MCF 10A (cell line): ENCODE data around the gene TBL1XR1. TPM values are rescaled to one million over a fixed set of nuclear protein-coding genes. Genes with fewer than 3 reads are reported as not detected.

Experiments used
- BruUV-seq: library from RNA; stranded (reverse); fragments of 400-500 nt; replicated peaks from 2 replicates; lab custom pipeline; 2021; lab: Mats Ljungman, UMichigan
- CTCF ChIA-PET: fragments of 300-600 bp; sonication (Branson Sonifier 250); formaldehyde crosslinking; extraction: SDS; loops from one replicate; lab custom pipeline; 2021; ENCODE audit warnings: antibody characterized with exemption, inconsistent platforms; lab: Yijun Ruan, JAX
- POLR2A ChIA-PET: fragments of 300-600, 350-650 bp; sonication (Branson Sonifier 250); formaldehyde crosslinking; extraction: SDS; loops from one replicate; lab custom pipeline; 2020; ENCODE audit warnings: antibody characterized with exemption, inconsistent platforms; lab: Yijun Ruan, JAX
- DNase-seq: peaks from one replicate; pipeline ENCODE4 v3.0.0-alpha.2; 2018; ENCODE audit not compliant: unreplicated experiment
- H3K27ac Mint-ChIP-seq: one replicate; pipeline ENCODE4 v1.8.0; 2022; ENCODE audit warnings: mild to moderate bottlenecking, low read depth, mixed read lengths; ENCODE audit not compliant: unreplicated experiment
- H3K27me3 Mint-ChIP-seq: one replicate; pipeline ENCODE4 v1.8.0; 2022; ENCODE audit warnings: mixed read lengths; ENCODE audit not compliant: insufficient read depth, unreplicated experiment
- H3K36me3 Mint-ChIP-seq: one replicate; pipeline ENCODE4 v1.8.0; 2022; ENCODE audit warnings: mild to moderate bottlenecking, moderate library complexity, mixed read lengths; ENCODE audit not compliant: insufficient read depth, unreplicated experiment
- H3K4me1 Mint-ChIP-seq: one replicate; pipeline ENCODE4 v1.8.0; 2022; ENCODE audit warnings: mixed read lengths; ENCODE audit not compliant: insufficient read depth, unreplicated experiment
- H3K4me3 Mint-ChIP-seq: one replicate; pipeline ENCODE4 v1.8.0; 2022; ENCODE audit warnings: mild to moderate bottlenecking, moderate library complexity, mixed read lengths; ENCODE audit not compliant: unreplicated experiment
- H3K9me3 Mint-ChIP-seq: one replicate; pipeline ENCODE4 v1.8.0; 2022; ENCODE audit warnings: mixed read lengths; ENCODE audit not compliant: unreplicated experiment
- intact Hi-C: fragments of 100-400 bp; cut with micrococcal nuclease; formaldehyde crosslinking; loops from 2 replicates; pipeline ENCODE4 v1.14.1; 2022
- total RNA-seq: library from RNA; stranded (reverse); gene quantifications from 2 replicates; pipeline ENCODE4 v1.2.3, GENCODE V29; 2022
- TF ChIP-seq, protein P1 (sequence below): fragments of 200-600 bp; IDR thresholded peaks from one replicate; pipeline ENCODE4 v1.8.0; 2022; ENCODE audit warnings: antibody characterized with exemption, mild to moderate bottlenecking; ENCODE audit not compliant: unreplicated experiment

TBL1XR1 gene
- total RNA-seq, 1 experiment from 2014 or later = 178 TPM

DNA sequence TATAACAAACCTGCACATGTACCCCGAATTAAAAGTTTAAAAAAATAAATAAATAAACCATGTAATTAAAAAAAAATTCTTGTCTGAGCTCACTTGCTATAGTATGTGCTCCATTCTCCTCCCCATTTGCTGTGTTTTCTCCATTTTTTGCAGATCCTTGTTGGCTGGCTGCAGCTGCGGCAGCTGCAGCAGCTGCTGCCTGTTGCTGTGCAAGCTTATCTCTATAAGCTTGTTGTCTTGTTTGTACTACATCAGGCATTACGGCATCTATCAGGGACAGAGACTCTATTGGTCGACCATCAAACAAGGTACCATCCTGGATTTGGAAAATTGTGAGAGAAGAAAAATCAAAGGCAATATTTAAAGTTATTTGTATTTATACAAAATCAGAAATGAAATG, 145.9 kb downstream of the TBL1XR1 start:
- peaks cover 5% of the 10 kb centered on the region for H3K4me1 Mint-ChIP-seq
- intact Hi-C loops = loop anchor here (1.0 to 5.0 kb wide), 6 partner anchors 144 to 1333 kb away; no protein-coding TSS in a partner anchor
- POLR2A ChIA-PET = interaction anchor here (0.6 to 2.4 kb wide), 14 partner anchors 9 to 766 kb away, joined by 3 to 24 read pairs (median 3); partner anchors contain the start of gene TBL1XR1

DNA sequence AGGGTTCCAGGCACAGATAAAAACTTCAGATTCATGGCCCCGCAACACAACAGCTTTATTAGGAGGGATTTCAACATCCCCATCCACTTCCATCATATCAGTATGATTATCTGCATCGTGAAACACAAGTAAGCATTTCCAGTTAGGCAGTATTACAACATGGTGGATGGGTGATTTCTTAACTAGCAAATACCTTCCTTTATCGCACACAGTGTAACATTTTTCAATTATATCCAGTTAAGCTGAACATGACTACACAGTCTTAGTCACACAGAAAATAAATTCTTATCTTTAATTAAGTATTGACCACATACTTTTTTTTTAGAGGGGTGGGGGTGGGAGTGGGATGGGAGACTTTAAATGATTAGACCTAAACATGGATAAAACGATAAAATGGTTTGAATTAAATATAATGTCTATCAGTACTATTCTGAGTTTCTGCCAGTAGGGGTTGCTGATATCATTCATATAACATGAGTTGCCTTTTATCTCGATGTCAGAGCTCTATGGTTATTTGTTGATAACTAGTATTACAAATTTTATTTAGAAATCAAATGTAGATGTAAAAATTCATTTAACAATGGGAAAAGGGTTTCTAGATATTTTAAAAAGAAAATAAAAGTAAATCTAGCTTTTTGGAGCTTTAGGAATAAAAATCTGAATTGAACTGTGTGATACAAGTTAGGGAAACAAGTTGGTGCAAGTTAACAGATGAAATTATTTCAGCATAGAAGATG, 146.6 kb downstream of the TBL1XR1 start:
- no peak overlapping the region for H3K4me3 Mint-ChIP-seq
- H3K27me3 Mint-ChIP-seq = no peaks in the 10 kb centered on the region
- TF ChIP-seq, protein P1, sequence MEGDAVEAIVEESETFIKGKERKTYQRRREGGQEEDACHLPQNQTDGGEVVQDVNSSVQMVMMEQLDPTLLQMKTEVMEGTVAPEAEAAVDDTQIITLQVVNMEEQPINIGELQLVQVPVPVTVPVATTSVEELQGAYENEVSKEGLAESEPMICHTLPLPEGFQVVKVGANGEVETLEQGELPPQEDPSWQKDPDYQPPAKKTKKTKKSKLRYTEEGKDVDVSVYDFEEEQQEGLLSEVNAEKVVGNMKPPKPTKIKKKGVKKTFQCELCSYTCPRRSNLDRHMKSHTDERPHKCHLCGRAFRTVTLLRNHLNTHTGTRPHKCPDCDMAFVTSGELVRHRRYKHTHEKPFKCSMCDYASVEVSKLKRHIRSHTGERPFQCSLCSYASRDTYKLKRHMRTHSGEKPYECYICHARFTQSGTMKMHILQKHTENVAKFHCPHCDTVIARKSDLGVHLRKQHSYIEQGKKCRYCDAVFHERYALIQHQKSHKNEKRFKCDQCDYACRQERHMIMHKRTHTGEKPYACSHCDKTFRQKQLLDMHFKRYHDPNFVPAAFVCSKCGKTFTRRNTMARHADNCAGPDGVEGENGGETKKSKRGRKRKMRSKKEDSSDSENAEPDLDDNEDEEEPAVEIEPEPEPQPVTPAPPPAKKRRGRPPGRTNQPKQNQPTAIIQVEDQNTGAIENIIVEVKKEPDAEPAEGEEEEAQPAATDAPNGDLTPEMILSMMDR = peak; percentile 52
- peak; percentile 53 for DNase-seq
- CTCF ChIA-PET = interaction anchor here (0.5 to 2.9 kb wide), 24 partner anchors 9 to 1374 kb away, joined by 3 to 18 read pairs (median 3); partner anchors contain the start of gene TBL1XR1
- H3K27ac Mint-ChIP-seq = no peak overlapping the region
- peaks cover 5% of the 10 kb centered on the region for H3K4me1 Mint-ChIP-seq
- H3K9me3 Mint-ChIP-seq = no peaks in the 10 kb centered on the region
- intact Hi-C loops = loop anchor here (1.0 to 5.0 kb wide), 7 partner anchors 145 to 1334 kb away; no protein-coding TSS in a partner anchor
- POLR2A ChIA-PET = interaction anchor here (0.6 to 2.4 kb wide), 13 partner anchors 10 to 766 kb away, joined by 3 to 24 read pairs (median 3); partner anchors contain the start of gene TBL1XR1
- peaks cover 61% of the 10 kb centered on the region for H3K36me3 Mint-ChIP-seq
- no TSS peak for BruUV-seq

More for the DNA sequence above, 145.9 kb downstream of the TBL1XR1 start:
- CTCF ChIA-PET = interaction anchor here (0.6 to 2.9 kb wide), 24 partner anchors 8 to 1338 kb away, joined by 3 to 18 read pairs (median 3); partner anchors contain the start of gene TBL1XR1
- peaks cover 54% of the 10 kb centered on the region for H3K36me3 Mint-ChIP-seq
- BruUV-seq = no TSS peak
- DNase-seq = no peak
- H3K27me3 Mint-ChIP-seq = no peaks in the 10 kb centered on the region
- H3K4me3 Mint-ChIP-seq = no peak overlapping the region
- no peaks in the 10 kb centered on the region for H3K9me3 Mint-ChIP-seq
- TF ChIP-seq, protein P1 = no peak
- H3K27ac Mint-ChIP-seq = no peak overlapping the region

DNA sequence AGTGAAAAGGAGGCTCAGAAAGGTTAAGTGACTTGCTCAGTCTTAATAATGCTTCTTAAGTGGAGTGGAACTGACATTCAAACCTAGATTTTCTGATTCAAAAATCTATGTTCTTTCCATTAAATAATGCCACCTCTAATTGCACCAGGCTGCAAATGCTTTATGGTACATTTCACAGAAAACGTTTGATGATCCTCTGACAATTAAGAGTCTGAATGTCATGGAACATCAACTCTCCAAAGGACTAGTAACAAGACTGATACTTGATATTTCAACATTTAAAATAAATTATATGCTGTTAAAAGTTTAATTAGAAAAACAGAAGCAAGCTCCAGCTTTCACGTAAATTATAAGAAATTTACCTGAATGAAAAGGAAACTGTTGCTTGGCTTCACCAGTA, 151.5 kb downstream of the TBL1XR1 start:
- Mint-ChIP-seq H3K4me3 (no peak overlapping the region), H3K36me3 (peaks cover 82% of the 10 kb centered on the region), H3K27me3 (no peaks in the 10 kb centered on the region), H3K4me1 (peaks cover 12% of the 10 kb centered on the region), H3K27ac (no peak overlapping the region), H3K9me3 (peaks cover 20% of the 10 kb centered on the region)
- intact Hi-C loops = no loop called here
- ChIA-PET CTCF (no interaction called here), POLR2A (no interaction called here)
- TF ChIP-seq, protein P1 = no peak
- no TSS peak for BruUV-seq
- no peak for DNase-seq

DNA sequence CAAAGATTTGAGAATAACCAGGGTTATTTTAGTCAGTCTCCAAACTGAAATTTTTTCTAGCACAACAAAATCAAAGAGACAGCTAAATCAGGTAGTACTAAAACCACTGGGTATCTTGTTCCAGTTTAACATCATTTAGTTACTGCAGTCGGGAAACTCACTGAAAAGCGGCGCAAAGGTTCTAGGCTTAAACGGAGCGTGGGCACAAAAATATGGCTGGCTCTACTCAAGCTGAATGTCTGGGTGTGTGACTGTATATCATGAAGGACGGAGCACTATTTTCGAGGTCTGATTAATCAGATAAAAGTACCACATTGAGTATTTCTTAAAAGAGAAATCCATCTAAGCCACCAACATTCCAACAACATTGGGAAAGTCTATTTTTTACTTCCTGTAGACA, 152.1 kb downstream of the TBL1XR1 start:
- Mint-ChIP-seq H3K4me3 (no peak overlapping the region), H3K9me3 (peaks cover 20% of the 10 kb centered on the region), H3K27ac (no peak overlapping the region), H3K4me1 (peaks cover 16% of the 10 kb centered on the region), H3K27me3 (no peaks in the 10 kb centered on the region), H3K36me3 (peaks cover 77% of the 10 kb centered on the region)
- intact Hi-C loops = no loop called here
- no peak for DNase-seq
- no TSS peak for BruUV-seq
- ChIA-PET CTCF (interaction anchor here (1.2 kb wide), 1 partner anchor 1340 kb away, joined by 4 read pairs; no protein-coding TSS in a partner anchor), POLR2A (no interaction called here)
- TF ChIP-seq, protein P1 = no peak
